ENCODE measurements around the gene RSBN1. TPM values are rescaled to one million over a fixed set of nuclear protein-coding genes. Genes with fewer than 3 reads are reported as not detected.
A peak's percentile ranks its signal among the peaks of the same experiment; 100 is the strongest.

Gene RSBN1
- 10 to 100 TPM in 5 of 6 donors, 1 to 10 TPM in 1; 9.6 to 13.6 (median 10.5) TPM for total RNA-seq
- 1 to 10 TPM; 3.5 to 5.6 TPM for polyA plus RNA-seq

DNA sequence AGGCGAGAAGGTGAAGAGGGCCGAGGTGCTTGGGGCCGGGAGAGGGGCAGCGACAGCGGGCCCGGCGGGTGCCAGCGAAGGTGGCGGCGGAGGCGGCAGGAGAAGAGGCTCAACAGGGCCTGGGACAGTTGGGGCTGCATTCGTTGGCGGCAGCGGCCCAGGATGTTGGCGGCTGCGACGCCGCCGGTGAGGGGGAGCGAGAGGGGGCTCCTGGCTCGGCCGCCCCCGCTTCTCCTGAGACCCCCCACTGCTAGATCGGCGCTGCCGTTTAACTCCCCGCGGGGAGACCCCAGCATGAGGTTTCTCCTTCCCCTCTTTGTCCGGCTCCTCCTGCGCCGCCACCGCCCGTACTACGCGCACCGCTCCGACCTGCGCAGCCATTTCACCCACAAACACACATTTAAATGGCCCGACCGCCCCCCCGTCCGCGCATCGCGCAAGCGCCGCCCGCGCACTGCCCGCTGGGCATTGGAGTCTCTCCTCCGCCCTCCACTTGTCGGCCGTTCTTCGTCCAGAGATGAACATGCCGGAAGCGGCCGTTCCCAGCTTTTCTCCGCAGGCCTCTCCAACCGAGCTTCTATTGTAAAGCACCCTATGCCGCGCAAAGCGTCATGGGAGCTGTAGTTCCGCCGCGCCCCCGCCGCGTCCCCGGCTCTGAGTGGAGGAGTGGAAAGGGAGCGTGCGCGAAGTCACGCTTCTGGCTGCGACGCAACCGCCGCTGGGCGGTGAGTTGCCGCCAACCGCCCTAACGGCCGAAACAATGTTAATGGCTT, at the start of gene RSBN1:
Gene RSBN1 (minus strand): TSS at position 589 of the 773 bp plus-strand sequence. CDS start 64 bp downstream, at position 525.
- H3K27me3 ChIP-seq: no peaks in the 10 kb centered on the region
- peak; percentile 96 for FAIRE-seq
- intact Hi-C loops (cut with DNase I): no loop called here
- 0 to 1% methylated on average over 65 to 82 of the region's 82 CpGs for WGBS, 2 donors
- TF ChIP-seq, protein P1, sequence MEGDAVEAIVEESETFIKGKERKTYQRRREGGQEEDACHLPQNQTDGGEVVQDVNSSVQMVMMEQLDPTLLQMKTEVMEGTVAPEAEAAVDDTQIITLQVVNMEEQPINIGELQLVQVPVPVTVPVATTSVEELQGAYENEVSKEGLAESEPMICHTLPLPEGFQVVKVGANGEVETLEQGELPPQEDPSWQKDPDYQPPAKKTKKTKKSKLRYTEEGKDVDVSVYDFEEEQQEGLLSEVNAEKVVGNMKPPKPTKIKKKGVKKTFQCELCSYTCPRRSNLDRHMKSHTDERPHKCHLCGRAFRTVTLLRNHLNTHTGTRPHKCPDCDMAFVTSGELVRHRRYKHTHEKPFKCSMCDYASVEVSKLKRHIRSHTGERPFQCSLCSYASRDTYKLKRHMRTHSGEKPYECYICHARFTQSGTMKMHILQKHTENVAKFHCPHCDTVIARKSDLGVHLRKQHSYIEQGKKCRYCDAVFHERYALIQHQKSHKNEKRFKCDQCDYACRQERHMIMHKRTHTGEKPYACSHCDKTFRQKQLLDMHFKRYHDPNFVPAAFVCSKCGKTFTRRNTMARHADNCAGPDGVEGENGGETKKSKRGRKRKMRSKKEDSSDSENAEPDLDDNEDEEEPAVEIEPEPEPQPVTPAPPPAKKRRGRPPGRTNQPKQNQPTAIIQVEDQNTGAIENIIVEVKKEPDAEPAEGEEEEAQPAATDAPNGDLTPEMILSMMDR (IDR thresholded peaks at IDR 0.05): no peak
- peak within 1 kb of the TSS; percentile 92 to 97 (median 96) for H3K27ac ChIP-seq
- H3K4me1 ChIP-seq: peaks cover 0 to 26% (median 14%) of the 10 kb centered on the region in 3 donors
- peak within 1 kb of the TSS; percentile 53 to 90 (median 80) for H3K4me3 ChIP-seq
- peak; percentile 90 to 95 (median 92) for ATAC-seq
- H3K36me3 ChIP-seq: no peaks in the 10 kb centered on the region
- peak; percentile 98 to 99 (median 99) for DNase-seq
- no peaks in the 10 kb centered on the region for H3K9me3 ChIP-seq

- Histone ChIP-seq H3K4me3 (no peak overlapping the region), H3K9me3 (no peaks in the 10 kb centered on the region), H3K27ac (no peak overlapping the region), H3K27me3 (no peaks in the 10 kb centered on the region), H3K4me1 (no peaks in the 10 kb centered on the region), H3K36me3 (no peaks in the 10 kb centered on the region)
- no peak for DNase-seq
- intact Hi-C loops (cut with DNase I): no loop called here
- TF ChIP-seq, protein P1 (IDR thresholded peaks at IDR 0.05): no peak
- 92 to 98% methylated on average over 5 of the region's 5 CpGs for WGBS, 2 donors
- ATAC-seq: no peak
- no peak for FAIRE-seq
These were observed 49.4 kb upstream of the RSBN1 start for GRCh38 chr1:113861641-113862040.

DNA sequence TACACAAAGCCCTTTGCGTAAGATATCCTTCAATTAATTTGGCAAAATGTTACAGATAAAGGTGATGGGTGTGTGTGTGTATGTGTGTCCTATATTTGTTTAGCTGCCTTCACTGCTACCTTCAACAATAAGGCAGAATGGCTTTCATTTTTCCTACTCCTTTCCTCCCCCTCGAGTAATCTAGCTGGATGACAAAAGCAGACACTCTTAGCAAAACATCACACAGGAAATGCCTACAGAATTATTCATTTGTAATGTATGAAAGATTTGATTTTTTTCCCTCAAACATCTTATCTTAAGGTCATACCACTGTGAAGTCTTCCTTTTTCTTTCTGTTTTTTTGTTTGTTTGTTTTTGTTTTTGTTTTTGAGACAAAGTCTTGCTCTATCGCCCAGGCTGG, 48.6 kb upstream of the RSBN1 start:
- intact Hi-C loops (cut with DNase I): no loop called here

GRCh38 chr1:113859478-113860175, 47.4 kb upstream of the RSBN1 start:
- no peaks in the 10 kb centered on the region for H3K9me3 ChIP-seq
- no peak overlapping the region for H3K4me3 ChIP-seq
- H3K4me1 ChIP-seq: no peaks in the 10 kb centered on the region
- intact Hi-C loops (cut with DNase I): no loop called here
- H3K27me3 ChIP-seq: no peaks in the 10 kb centered on the region
- no peak for DNase-seq
- TF ChIP-seq, protein P1 (IDR thresholded peaks at IDR 0.05): no peak
- WGBS, 2 donors: 76 to 86% methylated on average over 3 of the region's 3 CpGs
- peak in 1 of 4 donors; percentile 52 for ATAC-seq
- no peaks in the 10 kb centered on the region for H3K36me3 ChIP-seq
- H3K27ac ChIP-seq: no peak overlapping the region
- no peak for FAIRE-seq

More for the DNA sequence above, 48.6 kb upstream of the RSBN1 start:
- no peak for DNase-seq
- WGBS, 2 donors: 78 to 81% methylated on average over 3 of the region's 3 CpGs
- no peak overlapping the region for H3K27ac ChIP-seq
- no peak for FAIRE-seq
- H3K36me3 ChIP-seq: no peaks in the 10 kb centered on the region
- no peaks in the 10 kb centered on the region for H3K4me1 ChIP-seq
- no peaks in the 10 kb centered on the region for H3K9me3 ChIP-seq
- no peaks in the 10 kb centered on the region for H3K27me3 ChIP-seq
- no peak for ATAC-seq
- TF ChIP-seq, protein P1 (IDR thresholded peaks at IDR 0.05): no peak
- H3K4me3 ChIP-seq: no peak overlapping the region
